NT2/D1 (cell line): ENCODE results near the gene GOLGA8J.

Experiments used
- YY1 ChIP-seq: IDR thresholded peaks from 2 replicates; pipeline ENCODE4 v1.6.1; 2011; ENCODE audit not compliant: insufficient read length, insufficient read depth
- ZNF274 ChIP-seq: IDR thresholded peaks from 2 replicates; pipeline ENCODE4 v1.6.1; 2011; ENCODE audit warnings: mild to moderate bottlenecking, low read depth, low read length

DNA sequence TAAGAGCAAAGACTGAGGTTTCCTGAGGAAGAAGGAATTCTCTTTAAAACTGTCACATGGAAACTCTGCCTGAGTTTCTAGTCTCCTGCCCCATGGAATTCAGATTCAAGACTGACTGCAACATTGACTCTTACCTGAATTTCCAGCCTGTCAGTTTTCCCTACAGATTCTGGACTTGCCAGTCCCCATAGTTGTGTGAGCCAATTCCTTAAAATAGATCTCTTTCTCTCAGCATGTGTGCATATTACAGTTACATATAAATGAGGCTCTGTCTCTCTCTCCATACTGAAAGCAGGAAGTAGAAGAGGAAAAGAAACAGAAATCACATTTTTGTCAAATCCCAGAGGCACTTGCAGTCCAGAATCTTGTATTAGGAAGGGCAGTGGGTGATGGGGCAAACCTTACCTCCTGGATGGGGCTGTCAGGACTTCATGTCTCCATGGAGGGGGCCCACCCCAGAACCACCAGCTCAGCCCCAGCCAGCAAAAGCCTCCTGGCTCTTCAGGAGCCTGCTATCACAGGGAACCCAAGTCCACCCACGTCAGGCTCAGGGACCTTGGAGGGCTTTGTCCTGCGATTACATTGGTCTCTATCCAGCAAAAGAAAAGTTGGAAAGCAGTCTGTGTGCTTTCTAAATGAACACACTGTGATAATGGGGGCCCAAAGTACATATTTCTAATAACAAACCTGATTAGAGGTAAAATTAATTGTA is 18.8 kb upstream of the GOLGA8J start:
- no peak for TF ChIP-seq YY1
- no peak for TF ChIP-seq ZNF274
